ENCODE measurements around the gene CLIC6.

The CLIC6 gene

DNA sequence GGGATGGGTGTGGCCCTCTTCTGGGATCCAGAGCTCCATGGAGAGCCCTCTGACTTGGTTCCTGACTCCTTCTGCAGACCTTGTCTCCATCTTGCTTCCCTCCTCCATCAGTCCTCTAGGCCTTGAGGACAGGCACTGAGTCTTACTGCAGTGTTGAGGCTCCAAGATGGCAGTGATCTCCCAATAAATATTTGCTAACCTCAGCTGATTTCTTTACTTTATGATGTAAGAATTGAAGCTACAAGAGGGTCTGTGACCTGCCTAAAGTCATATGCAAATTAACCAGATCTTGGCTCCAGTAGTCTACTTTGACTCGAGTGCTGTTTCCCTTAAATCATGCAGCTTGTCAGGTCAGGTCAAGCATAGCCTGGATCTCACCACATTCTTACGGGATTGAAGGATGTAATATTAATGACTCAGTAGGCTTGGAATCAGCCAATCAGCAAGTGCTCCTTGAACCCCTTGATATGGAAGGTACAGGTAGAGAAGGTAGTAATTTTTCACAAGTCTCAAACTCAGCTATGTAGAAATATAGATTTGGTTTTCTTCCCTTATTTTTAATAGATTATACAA lies 93.0 kb downstream of the CLIC6 start:
- TF ChIP-seq TAF1 (IDR thresholded peaks at IDR 0.05; ENCODE audit: borderline replicate concordance, low read depth, low read length) (no peak), POLR2AphosphoS5 (IDR thresholded peaks at IDR 0.05; ENCODE audit: low read depth, low read length) (no peak), POLR2A (IDR thresholded peaks at IDR 0.05; ENCODE audit: low read depth, low read length) (no peak)
- DNase-seq (ENCODE audit: insufficient read length) (no peak), FAIRE-seq (no peak)

DNA sequence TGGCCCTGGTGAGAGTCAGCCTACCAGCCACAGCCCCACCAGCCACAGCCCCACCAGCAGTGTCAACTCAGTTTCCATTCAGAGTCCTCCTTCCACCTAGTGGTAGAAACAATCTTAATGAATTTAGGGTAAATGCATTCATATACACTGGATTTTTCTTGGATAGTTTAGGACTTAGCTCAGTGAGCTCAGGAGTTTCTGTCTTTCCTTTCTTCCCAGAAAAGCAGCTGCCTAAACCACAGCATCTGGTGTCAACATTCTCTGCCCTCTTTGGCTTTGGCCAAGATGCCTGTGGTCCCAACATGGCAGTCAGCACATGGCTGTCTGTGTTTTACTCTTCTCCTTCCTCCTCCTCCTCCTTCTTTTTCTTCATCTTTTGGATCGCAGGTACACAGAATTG lies 94.0 kb downstream of the CLIC6 start:
- FAIRE-seq (no peak), DNase-seq (ENCODE audit: insufficient read length) (no peak)
- TF ChIP-seq TAF1 (IDR thresholded peaks at IDR 0.05; ENCODE audit: borderline replicate concordance, low read depth, low read length) = no peak
- no peak for TF ChIP-seq POLR2A (IDR thresholded peaks at IDR 0.05; ENCODE audit: low read depth, low read length)
- TF ChIP-seq POLR2AphosphoS5 (IDR thresholded peaks at IDR 0.05; ENCODE audit: low read depth, low read length) = no peak

DNA sequence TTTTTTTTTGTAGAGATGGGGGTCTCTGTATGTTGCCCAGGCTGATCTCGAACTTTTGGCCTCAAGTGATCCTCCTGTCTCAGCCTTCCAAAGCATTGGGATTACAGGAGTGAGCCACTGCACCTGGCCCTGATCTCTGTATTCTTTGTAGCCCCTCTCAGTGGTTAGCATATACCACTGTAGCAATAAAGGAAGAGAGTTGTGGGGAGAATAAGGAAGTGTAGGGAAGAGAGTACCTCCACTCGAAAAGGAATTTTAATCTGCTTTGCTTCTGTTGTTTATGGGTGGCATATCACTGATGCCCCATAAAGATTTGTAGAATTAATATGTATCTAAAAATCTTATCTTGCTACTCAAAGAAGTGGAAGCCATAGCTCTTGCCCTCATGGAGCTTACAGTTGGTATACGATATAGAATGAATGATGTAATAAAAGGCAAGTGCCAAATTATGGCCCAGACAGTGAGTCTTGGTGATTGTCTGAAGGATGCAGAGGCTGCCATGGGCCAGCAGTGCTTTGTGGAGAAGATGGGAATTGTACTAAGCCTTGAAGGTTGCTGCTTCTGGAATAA lies 96.0 kb downstream of the CLIC6 start:
- DNase-seq (ENCODE audit: insufficient read length) (no peak), FAIRE-seq (no peak)
- TF ChIP-seq TAF1 (IDR thresholded peaks at IDR 0.05; ENCODE audit: borderline replicate concordance, low read depth, low read length) (no peak), POLR2A (IDR thresholded peaks at IDR 0.05; ENCODE audit: low read depth, low read length) (no peak), POLR2AphosphoS5 (IDR thresholded peaks at IDR 0.05; ENCODE audit: low read depth, low read length) (no peak)

DNA sequence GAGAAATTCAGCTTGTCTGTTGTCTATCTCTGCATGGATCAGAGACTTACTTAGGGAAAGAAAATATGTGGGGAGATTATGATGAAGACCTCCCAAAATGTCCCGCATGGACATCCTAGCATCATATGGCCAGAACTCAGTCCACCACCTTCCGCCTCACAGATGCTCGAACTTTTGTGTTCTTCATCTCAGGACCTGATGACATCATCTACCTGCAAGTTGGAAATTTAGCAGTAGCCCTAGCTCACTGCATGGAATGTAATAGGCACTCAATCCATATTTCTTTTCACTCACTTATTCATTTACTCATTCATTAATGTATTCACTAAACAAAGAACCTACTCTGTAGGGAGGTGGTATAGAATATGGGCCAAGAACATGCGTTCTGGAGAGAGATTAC lies 96.8 kb downstream of the CLIC6 start:
- DNase-seq (ENCODE audit: insufficient read length) = no peak
- no peak for TF ChIP-seq POLR2AphosphoS5 (IDR thresholded peaks at IDR 0.05; ENCODE audit: low read depth, low read length)
- TF ChIP-seq TAF1 (IDR thresholded peaks at IDR 0.05; ENCODE audit: borderline replicate concordance, low read depth, low read length) = no peak
- TF ChIP-seq POLR2A (IDR thresholded peaks at IDR 0.05; ENCODE audit: low read depth, low read length) = no peak
- no peak for FAIRE-seq

DNA sequence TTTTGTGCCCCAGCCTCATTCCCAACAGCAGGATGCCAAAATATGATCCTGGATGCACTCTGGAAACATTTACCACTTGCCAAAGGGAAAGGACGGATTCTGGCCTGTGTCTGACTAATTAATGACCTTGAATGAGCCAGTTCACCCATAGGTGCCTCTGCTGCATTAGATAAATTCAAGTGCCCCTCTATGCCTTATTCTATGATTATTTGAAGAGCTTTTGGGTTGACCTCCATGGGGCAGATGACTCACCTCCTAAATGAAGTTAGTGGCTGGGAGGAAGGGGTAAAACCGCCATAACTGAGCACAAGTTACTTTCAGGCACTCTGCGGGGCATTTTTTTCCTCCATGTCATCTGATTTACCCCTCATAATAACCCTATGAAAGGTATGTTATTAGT lies 98.1 kb downstream of the CLIC6 start:
- FAIRE-seq (no peak), DNase-seq (ENCODE audit: insufficient read length) (no peak)
- no peak for TF ChIP-seq POLR2AphosphoS5 (IDR thresholded peaks at IDR 0.05; ENCODE audit: low read depth, low read length)
- no peak for TF ChIP-seq POLR2A (IDR thresholded peaks at IDR 0.05; ENCODE audit: low read depth, low read length)
- no peak for TF ChIP-seq TAF1 (IDR thresholded peaks at IDR 0.05; ENCODE audit: borderline replicate concordance, low read depth, low read length)
